ENCODE data around the gene FRMPD1.

DNA sequence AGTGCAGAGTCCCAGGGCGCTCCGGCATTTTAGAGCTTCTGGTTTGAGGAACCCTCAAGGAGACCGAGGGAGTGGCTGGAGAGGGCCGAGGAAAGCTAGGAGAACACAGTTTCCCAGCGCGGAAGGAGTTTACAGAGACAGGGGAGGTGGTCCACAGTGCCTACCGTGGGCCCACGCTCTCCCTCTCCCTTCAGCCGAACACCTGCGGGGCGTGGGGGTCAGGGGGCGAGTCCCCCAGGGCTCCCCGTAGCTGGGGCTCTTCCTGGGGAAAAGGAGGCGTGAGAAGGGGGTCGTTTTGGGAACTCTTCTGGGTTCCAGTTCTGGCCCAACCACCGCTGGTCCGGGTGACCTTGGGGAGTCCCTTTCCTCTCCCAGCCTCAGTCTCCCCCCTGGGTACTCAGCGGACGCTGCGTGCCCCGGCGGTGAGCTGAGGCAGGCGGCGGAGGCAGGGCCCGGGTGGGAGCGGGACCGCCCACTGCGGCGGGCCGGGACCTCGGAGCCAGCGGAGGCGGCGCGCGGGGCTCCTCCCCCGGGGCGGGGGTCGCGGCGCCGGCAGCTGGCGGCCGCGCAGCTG, 368 bp upstream of the FRMPD1 start:
- TF ChIP-seq CTCF (IDR thresholded peaks at IDR 0.05) (no peak), POLR2AphosphoS5 (IDR thresholded peaks at IDR 0.05) (no peak), POLR2A (IDR thresholded peaks at IDR 0.05) (no peak), EP300 (IDR thresholded peaks at IDR 0.05) (no peak)
